HG03135 (cell line): ENCODE measurements around the gene RYR1.
A peak's percentile ranks its signal among the peaks of the same experiment; 100 is the strongest.
"Not testable (repeated sequence)": the region's sequence is repeated elsewhere in the genome, so short reads cannot be mapped to it uniquely, and the experiment has no call there.

Experiments used
- ATAC-seq: cut with Tn5 transposase; IDR thresholded peaks from one replicate; pipeline ENCODE4 v1.9.1; 2021; ENCODE audit warnings: mild to moderate bottlenecking, moderate library complexity; ENCODE audit not compliant: unreplicated experiment

RYR1 gene

GRCh38 chr19:38559428-38560401 is 126.2 kb downstream of the RYR1 start:
- peak; percentile 63 for ATAC-seq

GRCh38 chr19:38561053-38561606 is 127.6 kb downstream of the RYR1 start:
- no peak for ATAC-seq

GRCh38 chr19:38561658-38562057 is 128.2 kb downstream of the RYR1 start:
- no peak for ATAC-seq

GRCh38 chr19:38562096-38562495 is 128.6 kb downstream of the RYR1 start:
- ATAC-seq = no peak

- no peak for ATAC-seq
Observed at GRCh38 chr19:38563475-38563874, 130.0 kb downstream of the RYR1 start.

DNA sequence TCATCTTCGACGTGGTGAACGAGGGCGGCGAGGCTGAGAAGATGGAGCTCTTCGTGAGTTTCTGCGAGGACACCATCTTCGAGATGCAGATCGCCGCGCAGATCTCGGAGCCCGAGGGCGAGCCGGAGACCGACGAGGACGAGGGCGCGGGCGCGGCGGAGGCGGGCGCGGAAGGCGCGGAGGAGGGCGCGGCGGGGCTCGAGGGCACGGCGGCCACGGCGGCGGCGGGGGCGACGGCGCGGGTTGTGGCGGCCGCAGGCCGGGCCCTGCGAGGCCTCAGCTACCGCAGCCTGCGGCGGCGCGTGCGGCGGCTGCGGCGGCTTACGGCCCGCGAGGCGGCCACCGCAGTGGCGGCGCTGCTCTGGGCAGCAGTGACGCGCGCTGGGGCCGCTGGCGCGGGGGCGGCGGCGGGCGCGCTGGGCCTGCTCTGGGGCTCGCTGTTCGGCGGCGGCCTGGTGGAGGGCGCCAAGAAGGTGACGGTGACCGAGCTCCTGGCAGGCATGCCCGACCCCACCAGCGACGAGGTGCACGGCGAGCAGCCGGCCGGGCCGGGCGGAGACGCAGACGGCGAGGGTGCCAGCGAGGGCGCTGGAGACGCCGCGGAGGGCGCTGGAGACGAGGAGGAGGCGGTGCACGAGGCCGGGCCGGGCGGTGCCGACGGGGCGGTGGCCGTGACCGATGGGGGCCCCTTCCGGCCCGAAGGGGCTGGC is 131.6 kb downstream of the RYR1 start:
- ATAC-seq = no peak

DNA sequence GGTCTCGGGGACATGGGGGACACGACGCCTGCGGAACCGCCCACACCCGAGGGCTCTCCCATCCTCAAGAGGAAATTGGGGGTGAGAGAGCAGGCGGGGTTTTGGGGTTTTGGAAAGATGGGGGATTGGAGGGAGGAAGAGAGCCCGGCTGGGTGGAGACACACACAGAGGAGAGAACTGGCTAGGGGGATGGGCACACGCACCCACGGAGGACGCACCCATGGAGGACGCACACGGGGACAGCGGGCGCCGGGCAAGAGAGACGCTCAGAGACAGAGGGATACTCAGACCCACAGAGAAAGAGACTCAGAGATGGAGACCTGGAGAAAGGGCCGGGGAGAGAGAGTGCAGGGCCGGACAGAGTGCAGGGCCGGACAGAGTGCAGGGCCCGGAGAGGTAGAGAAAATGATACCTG is 132.2 kb downstream of the RYR1 start:
- no peak for ATAC-seq

DNA sequence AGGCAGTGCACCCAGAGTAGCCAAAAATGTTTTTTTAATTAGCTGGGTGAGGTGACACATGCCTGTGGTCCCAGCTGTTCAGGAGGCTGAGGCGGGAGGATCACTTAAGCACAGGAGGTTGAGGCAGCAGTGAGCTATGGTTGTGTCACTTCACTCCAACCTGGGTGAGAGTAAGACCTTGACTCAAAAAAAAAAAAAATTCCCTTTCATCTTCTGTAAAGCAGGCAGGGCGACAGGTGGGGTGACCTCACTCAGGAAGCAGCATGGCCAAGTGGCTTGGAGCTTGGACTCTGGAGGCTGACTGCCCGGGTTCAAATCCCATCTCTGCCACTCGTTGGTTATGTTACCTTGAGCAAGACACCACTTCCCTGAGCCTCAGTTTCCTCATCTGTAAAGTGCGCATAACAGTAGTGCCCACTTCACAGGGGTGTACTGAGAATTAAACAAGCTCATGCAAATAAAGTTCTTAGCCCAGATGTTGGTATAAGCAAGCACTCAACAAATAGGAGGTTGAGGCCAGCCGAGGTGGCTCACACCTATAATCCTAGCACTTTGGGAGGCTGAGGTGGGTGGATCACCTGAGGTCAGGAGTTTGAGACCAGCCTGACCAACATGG is 136.0 kb downstream of the RYR1 start:
- no peak for ATAC-seq

GRCh38 chr19:38571682-38572081 is 138.2 kb downstream of the RYR1 start:
- no peak for ATAC-seq

GRCh38 chr19:38577826-38578225 is 144.3 kb downstream of the RYR1 start:
- ATAC-seq = no peak

DNA sequence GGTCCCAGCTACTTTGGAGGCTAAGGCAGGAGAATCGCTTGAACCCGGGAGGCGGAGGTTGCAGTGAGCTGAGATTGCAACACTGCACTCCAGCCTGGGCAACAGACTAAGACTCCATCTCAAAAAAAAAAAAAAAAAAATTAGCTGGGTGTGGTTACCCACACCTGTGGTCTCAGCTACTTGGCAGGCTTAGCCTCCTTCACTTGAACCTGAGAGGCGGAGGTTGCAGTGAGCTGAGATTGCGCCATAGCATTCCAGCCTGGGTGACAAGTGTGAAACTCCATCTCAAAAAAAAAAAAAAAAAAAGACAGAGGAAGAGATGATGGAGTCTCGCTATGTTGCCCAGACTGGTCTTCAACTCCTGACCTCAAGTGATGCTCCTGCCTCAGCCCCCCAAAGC is 145.8 kb downstream of the RYR1 start:
- ATAC-seq = not testable (repeated sequence)

DNA sequence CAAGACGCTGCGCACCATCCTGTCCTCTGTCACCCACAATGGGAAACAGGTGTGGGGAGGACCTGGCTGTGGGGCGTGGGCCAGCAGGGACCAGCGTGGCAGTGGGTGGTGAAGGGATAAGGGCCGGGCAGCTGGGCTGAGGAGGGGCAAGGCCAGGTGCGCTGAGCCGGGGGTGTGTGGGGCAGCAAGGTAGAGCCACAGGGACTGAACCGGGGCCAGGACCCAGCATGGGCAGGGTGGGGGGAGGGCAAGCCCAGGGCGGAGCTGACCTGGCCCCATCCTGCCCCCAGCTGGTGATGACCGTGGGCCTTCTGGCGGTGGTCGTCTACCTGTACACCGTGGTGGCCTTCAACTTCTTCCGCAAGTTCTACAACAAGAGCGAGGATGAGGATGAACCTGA is 146.6 kb downstream of the RYR1 start:
- ATAC-seq = no peak

- peak; percentile 56 for ATAC-seq
Observed at GRCh38 chr19:38583219-38583984, 149.9 kb downstream of the RYR1 start.

- no peak for ATAC-seq
Observed at GRCh38 chr19:38583985-38584305, 150.5 kb downstream of the RYR1 start.

- no peak for ATAC-seq
Observed at GRCh38 chr19:38587562-38587961, 154.1 kb downstream of the RYR1 start.

- no peak for ATAC-seq
Observed at GRCh38 chr19:38588041-38588440, 154.6 kb downstream of the RYR1 start.

- no peak for ATAC-seq
Observed at GRCh38 chr19:38592940-38593339, 159.4 kb downstream of the RYR1 start.

DNA sequence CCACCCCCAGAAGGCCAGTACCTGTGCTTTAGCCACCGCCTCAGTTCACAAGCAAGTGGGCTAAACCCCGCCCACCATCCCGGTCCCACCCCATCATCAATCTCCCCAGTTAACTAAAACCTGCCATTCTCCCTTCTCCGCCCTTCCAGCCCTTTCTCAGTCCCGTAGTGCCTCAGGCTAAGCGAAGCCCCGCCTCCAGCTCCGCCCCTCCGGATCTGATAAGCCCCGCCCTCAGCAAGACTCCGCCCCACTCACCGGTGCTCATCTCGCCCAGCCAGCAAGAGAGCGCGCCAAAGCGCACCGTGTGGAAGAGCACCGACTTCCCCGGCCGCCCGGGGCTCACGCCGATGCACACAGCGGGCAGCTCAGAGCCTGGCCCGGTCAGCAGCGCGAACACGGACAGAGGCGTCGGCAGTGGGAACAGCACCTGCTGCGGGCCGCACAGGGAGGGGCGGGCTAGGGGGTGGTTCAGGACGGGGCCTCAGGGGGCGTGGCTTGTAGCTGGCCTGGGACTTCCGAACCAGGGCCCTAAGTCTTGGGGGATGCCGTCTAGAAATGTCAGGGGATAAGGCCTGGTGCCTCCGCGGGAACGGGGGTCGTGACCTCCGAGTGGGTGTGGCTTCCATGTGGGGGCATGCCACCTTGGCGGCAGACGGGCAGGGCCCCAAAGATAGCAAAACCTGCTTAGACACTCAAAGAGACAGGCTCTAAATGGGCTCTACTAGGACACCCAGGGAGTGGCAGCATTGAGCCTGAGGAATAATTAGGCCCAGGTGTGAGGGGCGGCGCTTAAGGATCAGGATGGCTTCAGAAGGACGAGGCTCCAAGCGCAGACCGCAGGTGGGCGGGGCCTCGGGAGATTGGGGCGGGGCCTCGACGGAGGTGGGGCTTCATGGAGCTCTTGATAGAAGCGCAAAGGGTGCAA is 162.8 kb downstream of the RYR1 start:
- no peak for ATAC-seq

GRCh38 chr19:38597075-38597474 is 163.6 kb downstream of the RYR1 start:
- no peak for ATAC-seq

- ATAC-seq = no peak
Observed at GRCh38 chr19:38599722-38600121, 166.2 kb downstream of the RYR1 start.
